RPMI8226 (cell line): ENCODE measurements around the gene RMI1.

ENCODE experiments used
- DNase-seq: peaks from one replicate; pipeline ENCODE4 v3.0.0-alpha.2; 2015

The RMI1 gene

GRCh38 chr9:83971485-83971884, 9.1 kb upstream of the RMI1 start:
- no peak for DNase-seq

- DNase-seq, result no peak
Measured at GRCh38 chr9:83972286-83972685, 8.3 kb upstream of the RMI1 start.

DNA sequence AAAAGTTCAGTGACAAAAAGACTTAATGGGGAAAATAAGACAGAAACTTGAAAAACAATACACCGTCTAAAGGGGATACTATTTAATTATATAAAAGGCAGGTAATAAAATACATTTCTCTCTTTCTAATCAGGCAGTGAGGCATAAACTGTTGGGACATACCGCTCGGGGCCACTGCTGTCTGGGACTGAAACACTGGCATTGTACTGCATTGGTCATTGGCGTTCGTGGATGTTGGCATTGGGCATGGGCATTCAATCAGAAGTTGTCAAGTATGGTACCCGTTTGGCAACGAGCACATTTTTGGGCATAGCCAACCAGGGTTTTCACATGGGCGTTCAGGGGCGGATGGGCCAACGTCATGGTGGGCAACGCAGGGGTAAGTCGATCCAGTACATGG, 5.3 kb upstream of the RMI1 start:
- no peak for DNase-seq

GRCh38 chr9:83976372-83976771, 4.2 kb upstream of the RMI1 start:
- no peak for DNase-seq

DNA sequence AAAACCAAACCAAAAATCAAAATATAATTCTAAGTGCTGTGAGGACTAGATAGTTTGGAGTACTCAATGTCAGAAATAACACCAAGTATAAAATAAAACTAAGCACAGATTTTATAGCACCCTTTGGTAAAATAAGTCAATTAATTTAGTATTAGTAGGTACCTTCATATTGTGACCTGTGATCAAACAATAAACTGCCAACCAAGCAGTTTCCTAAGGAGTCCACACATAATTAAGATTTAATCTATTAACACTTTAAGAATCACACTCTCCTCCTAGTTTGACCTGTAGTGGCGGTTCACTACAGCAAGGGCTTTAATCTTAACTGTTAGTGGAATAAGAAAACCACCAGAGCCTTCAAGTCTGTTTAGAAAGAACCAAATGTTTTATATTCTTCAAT, 3.4 kb upstream of the RMI1 start:
- DNase-seq, result no peak

DNA sequence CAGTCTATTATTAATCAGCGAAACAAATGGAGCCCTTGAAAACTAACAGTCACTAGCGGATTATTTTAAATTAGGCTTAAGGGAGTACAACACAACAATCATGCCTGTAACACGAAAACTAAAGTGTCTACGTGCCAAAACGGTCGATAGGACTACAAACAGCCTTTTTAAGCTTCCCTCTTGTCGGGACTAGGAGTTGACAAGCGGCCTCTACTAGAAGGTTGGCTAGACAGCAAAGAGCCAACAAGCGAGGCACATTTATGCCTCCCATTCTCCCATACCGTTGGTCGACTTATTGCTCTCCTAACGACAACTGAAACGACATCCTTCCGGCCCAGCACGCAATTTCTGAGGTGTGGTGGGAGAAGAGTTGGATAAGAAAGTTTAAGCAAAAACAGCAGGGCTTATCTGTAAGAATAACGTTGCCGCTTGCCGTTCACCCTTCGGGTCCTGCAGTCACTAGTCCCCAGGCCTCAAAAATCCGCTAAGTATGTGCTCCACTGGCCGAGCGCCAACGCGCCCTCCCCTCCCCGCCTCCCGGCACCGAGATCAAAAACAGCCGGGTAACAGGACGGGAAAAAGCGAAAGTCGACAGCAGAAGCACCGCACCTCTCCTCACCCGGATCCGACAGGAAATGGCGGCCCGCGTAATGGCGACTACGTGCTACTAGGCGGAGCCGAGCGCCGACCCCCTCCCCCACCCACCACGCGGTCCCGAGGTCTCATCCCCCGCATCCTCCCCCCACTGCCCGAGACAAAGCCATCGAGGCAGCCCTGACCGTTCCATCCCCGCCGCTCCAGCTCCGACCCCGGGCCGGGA, 1.4 kb upstream of the RMI1 start:
- DNase-seq, result peak; percentile 87

DNA sequence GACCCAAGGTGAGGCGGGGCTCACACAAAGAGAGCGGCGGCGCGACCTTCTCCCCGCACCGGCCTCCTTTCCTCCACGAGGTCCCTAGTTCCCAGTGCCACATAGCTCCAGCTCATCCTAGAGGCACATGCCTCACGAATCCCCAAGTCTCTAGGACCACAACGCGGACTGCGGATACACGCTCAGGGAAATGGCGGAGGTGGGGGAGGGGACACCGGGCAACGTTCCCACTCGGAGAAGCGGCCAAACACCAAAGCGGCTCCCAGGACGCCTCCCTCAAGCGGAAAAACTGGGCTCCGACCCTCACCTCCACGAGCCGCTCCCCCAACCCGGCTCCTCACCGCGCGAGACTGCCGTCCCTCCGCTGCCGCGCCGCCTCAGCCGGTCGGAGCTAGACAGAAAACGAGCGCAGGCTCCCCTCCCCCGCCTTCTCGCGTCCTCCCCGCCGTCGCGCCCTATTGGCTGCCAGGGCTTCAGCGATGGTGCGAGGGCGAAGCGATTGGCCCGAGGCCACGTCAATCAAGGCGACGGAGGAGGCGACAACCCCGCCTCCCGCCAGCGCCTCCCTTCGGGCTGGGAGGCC, 702 bp upstream of the RMI1 start, which contains the start of gene HNRNPK:
Gene HNRNPK (minus strand): TSS at position 404 of the 583 bp plus-strand sequence. CDS start 1,963 bp downstream, outside the sequence.
- peak; percentile 99 for DNase-seq

DNA sequence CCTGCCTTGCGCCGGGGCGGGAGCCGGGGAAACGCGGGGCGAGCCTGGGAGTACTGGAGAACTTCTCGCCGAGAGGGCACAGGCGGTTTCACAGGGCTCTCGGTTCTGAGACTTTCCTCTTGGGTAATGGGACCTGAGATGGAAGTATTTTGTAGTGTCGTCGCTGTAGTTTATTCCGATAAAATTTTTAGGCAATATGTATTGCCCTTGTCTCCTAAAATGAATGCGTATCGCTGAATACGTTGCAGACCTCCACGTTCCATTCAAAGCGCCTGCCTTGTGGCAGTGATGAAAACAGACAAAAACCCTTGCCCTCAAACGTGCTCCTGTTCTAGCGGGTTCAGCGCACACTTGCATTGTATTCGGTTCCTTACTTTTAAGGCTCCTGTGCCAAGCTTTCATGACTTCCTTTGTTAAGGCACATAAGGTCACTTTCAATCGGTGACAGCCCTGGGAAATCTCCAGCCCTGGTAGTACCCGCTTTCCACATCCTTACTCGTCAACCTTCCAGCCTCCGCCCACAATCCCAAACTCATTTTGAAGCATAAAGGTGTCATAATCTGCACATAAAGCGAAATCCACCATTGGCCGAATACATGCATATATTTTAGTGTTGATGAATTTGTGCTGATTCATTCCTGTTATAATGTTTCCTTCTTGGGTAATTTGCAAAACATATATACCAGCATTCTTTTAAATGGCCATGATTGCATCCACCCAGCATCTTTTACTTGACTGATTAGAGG, 694 bp downstream of the RMI1 start:
- peak; percentile 34 for DNase-seq

DNA sequence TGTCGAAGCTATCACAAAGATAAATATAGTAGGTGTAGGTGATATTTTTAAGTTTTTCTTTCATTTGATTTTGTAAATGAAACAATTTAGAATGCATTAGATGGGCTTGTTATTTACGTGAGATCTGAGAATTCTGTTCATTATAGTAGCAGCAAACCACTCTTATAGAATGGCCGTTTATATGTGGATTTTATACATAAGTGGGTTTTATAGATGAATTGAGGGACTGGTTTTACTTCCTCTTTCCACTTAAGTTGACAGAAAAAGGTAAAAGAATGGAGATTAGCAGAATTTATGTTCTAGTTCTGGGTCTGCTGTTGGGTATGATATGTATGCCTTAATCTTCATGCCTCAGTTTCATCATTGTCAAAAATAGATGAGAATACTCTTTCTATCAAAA, 5.6 kb downstream of the RMI1 start:
- no peak for DNase-seq

DNA sequence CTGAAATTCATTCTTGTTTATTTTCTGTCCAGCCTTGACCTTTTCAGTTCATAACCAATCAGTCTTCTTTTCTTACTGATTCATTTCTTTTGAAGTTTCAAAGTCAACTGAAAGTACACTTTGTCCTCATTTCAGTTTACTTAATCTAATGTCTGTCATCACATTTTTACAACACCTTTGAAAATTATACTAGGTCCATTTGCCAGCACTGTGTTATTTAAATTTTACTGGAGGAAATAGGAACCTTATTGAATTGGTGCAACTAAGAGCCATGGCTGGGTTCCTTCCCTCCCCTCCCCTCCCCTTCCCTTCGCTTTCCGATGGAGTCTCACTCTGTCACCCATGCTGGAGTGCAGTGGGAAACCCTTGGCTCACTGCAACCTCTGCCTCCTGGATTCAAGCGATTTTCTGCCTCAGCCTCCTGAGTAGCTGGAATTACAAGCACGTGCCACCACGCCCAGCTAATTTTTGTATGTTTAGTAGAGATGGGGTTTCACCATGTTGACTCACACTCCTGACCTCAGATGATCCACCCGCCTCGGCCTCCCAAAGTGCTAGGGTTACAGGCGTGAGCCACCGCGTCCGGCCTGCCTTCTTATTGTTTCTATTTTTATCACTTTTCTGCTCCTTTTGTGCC, 6.3 kb downstream of the RMI1 start:
- no peak for DNase-seq

DNA sequence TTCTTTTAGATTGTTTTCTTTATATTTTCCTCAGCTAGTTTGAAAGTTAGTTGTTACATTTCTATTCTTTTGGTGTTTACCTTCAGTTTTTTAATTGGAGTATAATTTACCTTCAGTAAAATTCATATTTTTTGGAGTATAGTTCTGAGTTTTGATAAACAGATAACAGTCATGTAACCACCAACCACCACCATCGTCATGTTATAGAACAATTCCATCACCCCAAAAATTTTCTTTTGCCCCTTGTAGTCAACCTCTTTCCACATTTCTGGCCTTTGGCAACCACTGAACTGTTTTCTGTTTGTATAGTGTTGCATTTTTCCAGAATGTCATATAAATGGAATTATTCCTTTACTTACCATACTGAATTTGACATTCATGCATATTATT, 6.8 kb downstream of the RMI1 start:
- DNase-seq, result no peak

DNA sequence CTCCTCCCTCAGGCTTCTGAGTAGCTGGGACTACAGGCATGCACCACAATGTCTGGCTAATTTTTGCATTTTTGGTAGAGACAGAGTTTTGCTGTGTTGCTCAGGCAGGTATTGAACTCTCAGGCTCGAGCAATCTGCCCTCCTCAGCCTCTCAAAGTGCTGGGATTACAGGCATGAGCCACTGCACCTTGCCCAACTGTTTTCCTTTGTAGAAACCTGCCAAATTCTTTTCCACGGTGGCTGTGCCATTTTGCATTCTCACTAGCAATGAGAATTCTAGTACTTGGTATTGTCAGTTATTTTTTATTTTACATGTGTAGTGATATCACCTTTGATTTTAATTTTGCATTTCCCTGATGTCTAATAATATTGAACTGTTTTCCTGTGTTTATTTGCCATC, 7.8 kb downstream of the RMI1 start:
- no peak for DNase-seq

DNA sequence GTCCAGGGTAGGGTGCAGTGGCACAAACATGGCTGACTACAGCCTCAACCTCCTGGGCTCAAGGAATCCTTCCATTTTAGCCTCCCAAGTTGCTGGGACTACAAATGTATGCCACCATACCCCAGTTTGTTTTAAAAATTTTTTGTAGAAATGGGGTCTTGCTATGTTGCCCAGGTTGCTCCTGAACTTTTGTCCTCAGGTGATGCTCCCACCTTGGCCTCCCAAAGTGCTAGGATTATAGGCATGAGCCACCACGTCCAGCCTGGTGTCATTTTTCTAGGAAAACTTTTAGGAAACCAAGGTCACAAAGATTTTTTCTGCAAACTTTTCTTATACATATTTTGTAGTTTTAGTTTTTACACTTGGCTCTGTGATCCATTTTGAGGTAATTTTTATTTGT, 10.8 kb downstream of the RMI1 start:
- DNase-seq, result no peak

- DNase-seq, result no peak
Measured at GRCh38 chr9:83992407-83992806, 11.8 kb downstream of the RMI1 start.

DNA sequence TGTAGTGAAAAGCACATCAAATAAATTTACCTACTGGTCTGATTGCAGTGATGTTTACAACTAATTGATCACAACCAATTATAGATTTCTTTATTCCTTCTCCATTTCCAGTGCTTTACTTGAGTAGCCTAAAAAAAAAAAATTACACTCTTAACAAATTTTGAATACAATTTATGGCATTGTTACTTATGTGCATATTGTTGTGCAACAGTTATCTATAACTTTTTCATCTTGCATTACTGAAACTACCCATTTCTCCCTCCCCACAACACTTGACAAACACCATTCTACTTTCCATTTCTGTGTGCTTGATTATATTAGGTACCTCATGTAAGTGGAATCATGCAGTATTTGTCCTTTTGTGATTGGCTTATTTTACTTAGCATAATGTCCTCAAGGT, 12.3 kb downstream of the RMI1 start:
- no peak for DNase-seq

DNA sequence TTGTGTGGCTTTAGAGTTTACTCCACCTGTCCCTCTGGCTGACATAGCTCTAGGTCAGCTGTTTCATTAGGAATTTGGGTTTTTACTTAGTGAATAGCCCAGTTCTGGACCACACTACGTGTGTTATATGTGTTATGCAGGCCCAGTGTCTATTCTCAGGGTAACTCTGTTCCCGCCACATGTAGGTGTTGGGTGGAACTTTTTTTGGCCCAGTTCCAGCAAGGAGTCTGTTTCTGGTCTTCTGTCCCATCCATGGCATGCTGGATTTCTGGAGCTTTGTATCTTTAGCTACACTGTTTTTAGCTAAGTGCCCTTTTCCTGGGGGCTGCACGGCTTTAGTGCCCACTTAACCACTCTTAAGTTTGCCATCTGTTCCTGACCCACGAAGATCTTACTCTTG, 15.5 kb downstream of the RMI1 start:
- DNase-seq, result no peak

DNA sequence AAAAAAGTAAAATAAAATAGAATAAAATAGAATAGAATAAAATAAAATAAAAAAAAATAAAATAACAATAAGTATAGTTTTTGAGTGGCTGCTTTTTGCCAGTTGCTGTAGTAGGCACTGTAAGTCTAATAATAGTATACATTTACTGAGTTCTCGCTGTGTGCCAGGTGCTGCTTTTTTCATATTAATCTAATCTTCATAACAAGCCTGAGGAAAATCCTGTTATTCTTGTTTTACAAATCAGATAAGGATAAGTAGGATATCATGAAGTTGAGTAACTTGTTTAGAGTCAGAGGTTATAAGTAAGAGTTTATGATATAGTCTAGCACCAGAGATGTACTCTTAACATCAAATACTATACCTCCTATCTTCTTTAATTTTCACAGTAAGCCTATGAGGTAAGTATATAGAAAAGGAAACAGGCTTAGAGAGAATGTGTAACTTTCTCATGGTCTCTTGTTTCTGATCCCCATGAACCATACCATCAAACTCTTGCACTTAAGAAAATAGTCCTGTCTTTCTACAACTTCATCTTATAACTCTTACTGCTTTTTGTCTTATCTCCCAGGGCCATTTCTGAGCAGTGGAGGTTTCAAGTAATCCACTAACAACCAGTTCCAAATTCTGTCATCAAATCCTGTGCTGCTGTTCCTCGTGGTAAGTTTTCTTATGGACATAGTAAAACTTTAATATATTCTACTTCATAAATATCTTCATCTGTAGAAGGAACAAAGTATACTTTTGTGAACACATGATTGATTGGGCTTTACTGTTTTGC, 18.7 kb downstream of the RMI1 start:
- no peak for DNase-seq

DNA sequence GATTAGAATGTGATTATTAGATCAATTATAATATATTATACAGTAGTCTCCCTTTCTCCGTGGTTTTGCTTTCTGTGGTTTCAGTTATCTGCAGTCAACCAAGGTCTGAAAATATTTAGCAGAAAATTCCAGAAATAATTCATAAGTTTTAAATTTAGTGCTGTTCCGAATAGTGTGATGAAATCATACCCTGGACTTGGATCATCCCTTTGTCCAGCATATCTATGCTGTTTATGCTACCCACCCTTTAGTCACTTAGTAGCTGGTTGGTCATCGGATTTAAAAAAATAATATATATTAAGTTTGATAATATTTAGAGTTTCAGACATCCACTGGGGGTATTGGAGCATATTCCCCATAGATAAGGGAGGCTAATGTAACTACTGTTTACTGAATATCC, 19.6 kb downstream of the RMI1 start:
- no peak for DNase-seq

DNA sequence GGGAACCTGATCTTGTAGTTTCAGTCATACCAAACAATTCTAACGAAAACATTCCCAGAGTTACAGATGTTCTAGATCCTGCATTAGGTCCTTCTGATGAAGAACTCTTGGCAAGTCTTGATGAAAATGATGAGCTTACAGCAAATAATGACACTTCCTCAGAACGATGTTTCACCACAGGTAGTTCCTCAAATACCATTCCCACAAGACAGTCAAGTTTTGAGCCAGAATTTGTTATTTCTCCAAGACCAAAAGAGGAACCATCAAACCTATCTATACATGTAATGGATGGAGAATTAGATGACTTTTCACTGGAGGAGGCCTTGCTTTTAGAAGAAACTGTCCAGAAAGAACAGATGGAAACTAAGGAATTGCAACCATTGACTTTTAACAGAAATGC, 21.0 kb downstream of the RMI1 start:
- no peak for DNase-seq

- no peak for DNase-seq
Measured at GRCh38 chr9:84002344-84002743, 21.7 kb downstream of the RMI1 start.

GRCh38 chr9:84003246-84003645, 22.6 kb downstream of the RMI1 start:
- no peak for DNase-seq

- no peak for DNase-seq
Measured at GRCh38 chr9:84007662-84008061, 27.1 kb downstream of the RMI1 start.
